Mesenchymal stem cell (in vitro differentiated cells and primary cell): ENCODE measurements around the gene ULK4.
"Not testable (repeated sequence)": the region's sequence is repeated elsewhere in the genome, so short reads cannot be mapped to it uniquely, and the experiment has no call there.

Experiments used
- DNase-seq: peaks from one replicate; pipeline ENCODE4 v3.0.0-alpha.2; 2013
- H2AFZ ChIP-seq: one replicate; pipeline ENCODE4 v1.6.1; 2013; ENCODE audit warnings: low read depth, mild to moderate bottlenecking, control low read depth, inconsistent platforms, low read length, moderate library complexity
- H2AK5ac ChIP-seq: 2 replicates; pipeline ENCODE4 v1.6.1; 2013; ENCODE audit warnings: low read length, moderate library complexity, mild to moderate bottlenecking, inconsistent platforms; ENCODE audit not compliant: severe bottlenecking
- H2BK120ac ChIP-seq: one replicate; pipeline ENCODE4 v1.6.1; 2013; ENCODE audit warnings: low read depth, mild to moderate bottlenecking, inconsistent platforms, low read length, moderate library complexity
- H2BK12ac ChIP-seq, 2 experiments: one replicate each; pipeline ENCODE4 v1.6.1; 2013; ENCODE audit warnings: inconsistent platforms in 2 of 2, low read length in 2 of 2, mild to moderate bottlenecking in 2 of 2, moderate library complexity in 2 of 2, control low read depth in 1 of 2
- H2BK15ac ChIP-seq: one replicate; pipeline ENCODE4 v1.6.1; 2013; ENCODE audit warnings: mild to moderate bottlenecking, low read depth, inconsistent platforms; ENCODE audit not compliant: poor library complexity, severe bottlenecking
- H2BK5ac ChIP-seq: 2 replicates; pipeline ENCODE4 v1.6.1; 2013; ENCODE audit warnings: low read depth, mild to moderate bottlenecking, low read length, control low read depth, inconsistent platforms; ENCODE audit not compliant: poor library complexity, severe bottlenecking
- H3K14ac ChIP-seq, 2 experiments: one replicate each; pipeline ENCODE4 v1.6.1; 2013; ENCODE audit warnings: inconsistent platforms in 2 of 2, low read length in 2 of 2, control low read depth in 1 of 2, mild to moderate bottlenecking in 1 of 2, moderate library complexity in 1 of 2
- H3K18ac ChIP-seq, 2 experiments: one replicate each; pipeline ENCODE4 v1.6.1; 2013; ENCODE audit warnings: inconsistent platforms in 2 of 2, low read length in 2 of 2, control low read depth in 1 of 2, low read depth in 1 of 2, mild to moderate bottlenecking in 1 of 2
- H3K23ac ChIP-seq, 2 experiments: one replicate each; pipeline ENCODE4 v1.6.1; 2013; ENCODE audit warnings: inconsistent platforms in 2 of 2, low read length in 2 of 2, mild to moderate bottlenecking in 2 of 2, moderate library complexity in 2 of 2, control low read depth in 1 of 2
- H3K27ac ChIP-seq: 2 replicates; pipeline ENCODE4 v1.5.1; 2013; ENCODE audit warnings: mild to moderate bottlenecking, moderate library complexity, low read length, control low read depth, inconsistent platforms; ENCODE audit not compliant: poor library complexity, severe bottlenecking
- H3K27me3 ChIP-seq, 2 experiments: 2 replicates each; pipeline versions ENCODE4 v1.6.1 to v1.7.0; 2013; ENCODE audit warnings: low read length in 2 of 2, mild to moderate bottlenecking in 2 of 2, moderate library complexity in 2 of 2, control low read depth in 1 of 2, inconsistent platforms in 1 of 2; ENCODE audit not compliant: control insufficient read depth in 1 of 2, insufficient read depth in 1 of 2
- H3K36me3 ChIP-seq, 2 experiments: 2 replicates each; pipeline versions ENCODE4 v1.6.1 to v1.7.0; 2013; ENCODE audit warnings: low read length in 2 of 2, control low read depth in 1 of 2, inconsistent platforms in 1 of 2, low read depth in 1 of 2, mild to moderate bottlenecking in 1 of 2; ENCODE audit not compliant: insufficient read depth in 2 of 2, control insufficient read depth in 1 of 2
- H3K4ac ChIP-seq, 2 experiments: one replicate each; pipeline ENCODE4 v1.6.1; 2013; ENCODE audit warnings: inconsistent platforms in 2 of 2, low read length in 2 of 2, mild to moderate bottlenecking in 2 of 2, moderate library complexity in 2 of 2, control low read depth in 1 of 2, low read depth in 1 of 2
- H3K4me1 ChIP-seq: 2 replicates; pipeline ENCODE4 v1.6.1; 2013; ENCODE audit warnings: low read depth, low read length, control low read depth; ENCODE audit not compliant: control insufficient read depth, insufficient read depth
- H3K4me2 ChIP-seq: 2 replicates; pipeline ENCODE4 v1.6.1; 2013; ENCODE audit warnings: low read length, mild to moderate bottlenecking, inconsistent platforms; ENCODE audit not compliant: poor library complexity, severe bottlenecking
- H3K4me3 ChIP-seq, 2 experiments: 2 replicates each; pipeline versions ENCODE4 v1.5.1 to v1.7.0; 2013; ENCODE audit warnings: low read length in 2 of 2, mild to moderate bottlenecking in 2 of 2, control low read depth in 1 of 2, low read depth in 1 of 2; ENCODE audit not compliant: insufficient read depth in 1 of 2
- H3K79me1 ChIP-seq: replicated peaks from 2 replicates; pipeline ENCODE4 v1.6.1; 2013; ENCODE audit warnings: mild to moderate bottlenecking, control low read depth, low read length, inconsistent platforms; ENCODE audit not compliant: poor library complexity, severe bottlenecking
- H3K9ac ChIP-seq: 2 replicates; pipeline ENCODE4 v1.7.0; 2013; ENCODE audit warnings: mild to moderate bottlenecking, low read length, moderate library complexity
- H3K9me3 ChIP-seq: 2 replicates; pipeline ENCODE4 v1.7.0; 2013; ENCODE audit warnings: mild to moderate bottlenecking, low read length; ENCODE audit not compliant: control insufficient read depth
- H4K8ac ChIP-seq: one replicate; pipeline ENCODE4 v1.6.1; 2013; ENCODE audit warnings: inconsistent platforms, mild to moderate bottlenecking, low read length, moderate library complexity
- H4K91ac ChIP-seq: one replicate; pipeline ENCODE4 v1.6.1; 2013; ENCODE audit warnings: mild to moderate bottlenecking, low read length, inconsistent platforms
- WGBS: methylation state at CpG from one replicate; pipeline ENCODE4 v1.1.7; 2013; ENCODE audit warnings: mixed read lengths; 5-methylcytosine and 5-hydroxymethylcytosine counted together

Gene ULK4

GRCh38 chr3:41877741-41878140, 84.2 kb downstream of the ULK4 start:
- H4K91ac ChIP-seq, H2BK5ac ChIP-seq, H3K4me3 ChIP-seq, H3K18ac ChIP-seq, H3K14ac ChIP-seq, H3K4me2 ChIP-seq, DNase-seq, H3K79me1 ChIP-seq, H2BK15ac ChIP-seq, H4K8ac ChIP-seq, H3K9ac ChIP-seq, H2BK120ac ChIP-seq, H3K27me3 ChIP-seq, H3K23ac ChIP-seq, H3K36me3 ChIP-seq, H3K27ac ChIP-seq, H2AFZ ChIP-seq, H2BK12ac ChIP-seq, H3K4ac ChIP-seq, H2AK5ac ChIP-seq, H3K4me1 ChIP-seq, H3K9me3 ChIP-seq: not testable (repeated sequence)
- no CpG with 5 or more reads among the region's 9 CpGs for WGBS

GRCh38 chr3:41874022-41874421, 87.9 kb downstream of the ULK4 start:
- H3K4me2 ChIP-seq: no peak overlapping the region
- no peak overlapping the region for H2BK120ac ChIP-seq
- H3K4me1 ChIP-seq: no peaks in the 10 kb centered on the region
- H4K8ac ChIP-seq: no peak overlapping the region
- H4K91ac ChIP-seq: no peak overlapping the region
- H3K4ac ChIP-seq: no peak overlapping the region
- no peak overlapping the region for H2BK12ac ChIP-seq
- 87% methylated on average over 4 of the region's 4 CpGs for WGBS
- H3K9me3 ChIP-seq: no peaks in the 10 kb centered on the region
- no peaks in the 10 kb centered on the region for H3K27me3 ChIP-seq
- DNase-seq: no peak
- H3K23ac ChIP-seq: no peak overlapping the region
- no peak overlapping the region for H2AK5ac ChIP-seq
- H3K18ac ChIP-seq: no peak overlapping the region
- H2AFZ ChIP-seq: no peak overlapping the region
- no peak overlapping the region for H3K9ac ChIP-seq
- H3K27ac ChIP-seq: no peak overlapping the region
- H2BK5ac ChIP-seq: no peak overlapping the region
- H3K14ac ChIP-seq: no peak overlapping the region
- H3K4me3 ChIP-seq: no peak overlapping the region
- no peak overlapping the region for H2BK15ac ChIP-seq
- no peaks in the 10 kb centered on the region for H3K36me3 ChIP-seq
- no peaks in the 10 kb centered on the region for H3K79me1 ChIP-seq

GRCh38 chr3:41872157-41872556, 89.7 kb downstream of the ULK4 start:
- Histone ChIP-seq H3K4me1 (no peaks in the 10 kb centered on the region), H4K91ac (no peak overlapping the region), H2BK12ac (no peak overlapping the region), H3K18ac (no peak overlapping the region), H3K27ac (no peak overlapping the region), H2AFZ (no peak overlapping the region), H3K27me3 (no peaks in the 10 kb centered on the region), H3K4me2 (no peak overlapping the region), H2BK15ac (no peak overlapping the region), H3K9me3 (no peaks in the 10 kb centered on the region), H2BK5ac (no peak overlapping the region), H4K8ac (no peak overlapping the region), H3K79me1 (no peaks in the 10 kb centered on the region), H3K36me3 (no peaks in the 10 kb centered on the region), H3K4ac (no peak overlapping the region), H2AK5ac (no peak overlapping the region), H2BK120ac (no peak overlapping the region), H3K4me3 (no peak overlapping the region), H3K23ac (no peak overlapping the region), H3K9ac (no peak overlapping the region), H3K14ac (no peak overlapping the region)
- WGBS: 92% methylated on average over 1 of the region's 1 CpG
- DNase-seq: no peak

GRCh38 chr3:41867533-41867932, 94.4 kb downstream of the ULK4 start:
- H2BK120ac ChIP-seq: no peak overlapping the region
- H2AFZ ChIP-seq: no peak overlapping the region
- H3K9me3 ChIP-seq: no peaks in the 10 kb centered on the region
- no peak overlapping the region for H3K4ac ChIP-seq
- no peak overlapping the region for H2BK15ac ChIP-seq
- no peak overlapping the region for H3K9ac ChIP-seq
- no peaks in the 10 kb centered on the region for H3K36me3 ChIP-seq
- DNase-seq: no peak
- no peak overlapping the region for H2BK12ac ChIP-seq
- H3K14ac ChIP-seq: no peak overlapping the region
- H3K4me2 ChIP-seq: no peak overlapping the region
- WGBS: 93% methylated on average over 2 of the region's 2 CpGs
- no peak overlapping the region for H3K4me3 ChIP-seq
- H4K91ac ChIP-seq: no peak overlapping the region
- no peak overlapping the region for H3K23ac ChIP-seq
- H3K27me3 ChIP-seq: no peaks in the 10 kb centered on the region
- no peak overlapping the region for H2AK5ac ChIP-seq
- no peak overlapping the region for H3K27ac ChIP-seq
- H2BK5ac ChIP-seq: no peak overlapping the region
- no peak overlapping the region for H3K18ac ChIP-seq
- no peaks in the 10 kb centered on the region for H3K4me1 ChIP-seq
- no peak overlapping the region for H4K8ac ChIP-seq
- no peaks in the 10 kb centered on the region for H3K79me1 ChIP-seq
